Measurements from ENCODE around the gene TBC1D24.

- TF ChIP-seq, protein P1, sequence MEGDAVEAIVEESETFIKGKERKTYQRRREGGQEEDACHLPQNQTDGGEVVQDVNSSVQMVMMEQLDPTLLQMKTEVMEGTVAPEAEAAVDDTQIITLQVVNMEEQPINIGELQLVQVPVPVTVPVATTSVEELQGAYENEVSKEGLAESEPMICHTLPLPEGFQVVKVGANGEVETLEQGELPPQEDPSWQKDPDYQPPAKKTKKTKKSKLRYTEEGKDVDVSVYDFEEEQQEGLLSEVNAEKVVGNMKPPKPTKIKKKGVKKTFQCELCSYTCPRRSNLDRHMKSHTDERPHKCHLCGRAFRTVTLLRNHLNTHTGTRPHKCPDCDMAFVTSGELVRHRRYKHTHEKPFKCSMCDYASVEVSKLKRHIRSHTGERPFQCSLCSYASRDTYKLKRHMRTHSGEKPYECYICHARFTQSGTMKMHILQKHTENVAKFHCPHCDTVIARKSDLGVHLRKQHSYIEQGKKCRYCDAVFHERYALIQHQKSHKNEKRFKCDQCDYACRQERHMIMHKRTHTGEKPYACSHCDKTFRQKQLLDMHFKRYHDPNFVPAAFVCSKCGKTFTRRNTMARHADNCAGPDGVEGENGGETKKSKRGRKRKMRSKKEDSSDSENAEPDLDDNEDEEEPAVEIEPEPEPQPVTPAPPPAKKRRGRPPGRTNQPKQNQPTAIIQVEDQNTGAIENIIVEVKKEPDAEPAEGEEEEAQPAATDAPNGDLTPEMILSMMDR (IDR thresholded peaks at IDR 0.05) = no peak
- TF ChIP-seq POLR2A (IDR thresholded peaks at IDR 0.05) = no peak
Observed at GRCh38 chr16:2470234-2470601, 4.7 kb upstream of the TBC1D24 start.

All from sigmoid colon (tissue), 3 donors.